K562 treated with DMSO at 1 percent for 4 hours (cell line): ENCODE measurements around the gene XIAP. TPM values are rescaled to one million over a fixed set of nuclear protein-coding genes. Genes with fewer than 3 reads are reported as not detected.

Experiments used
- total RNA-seq: library from RNA; unstranded; fragments of 300-600 nt; gene quantifications from 2 replicates; pipeline ENCODE4 v1.2.3, GENCODE V29; 2022; ENCODE audit not compliant: insufficient read depth

The XIAP gene
- total RNA-seq, result 10.3 and 10.8 TPM in 2 replicates

GRCh38 chrX:123859846-123860838 is at the start of gene XIAP:
XIAP (plus strand) TSS chrX:123860053; CDS start chrX:123885663, 25,610 bp downstream.

DNA sequence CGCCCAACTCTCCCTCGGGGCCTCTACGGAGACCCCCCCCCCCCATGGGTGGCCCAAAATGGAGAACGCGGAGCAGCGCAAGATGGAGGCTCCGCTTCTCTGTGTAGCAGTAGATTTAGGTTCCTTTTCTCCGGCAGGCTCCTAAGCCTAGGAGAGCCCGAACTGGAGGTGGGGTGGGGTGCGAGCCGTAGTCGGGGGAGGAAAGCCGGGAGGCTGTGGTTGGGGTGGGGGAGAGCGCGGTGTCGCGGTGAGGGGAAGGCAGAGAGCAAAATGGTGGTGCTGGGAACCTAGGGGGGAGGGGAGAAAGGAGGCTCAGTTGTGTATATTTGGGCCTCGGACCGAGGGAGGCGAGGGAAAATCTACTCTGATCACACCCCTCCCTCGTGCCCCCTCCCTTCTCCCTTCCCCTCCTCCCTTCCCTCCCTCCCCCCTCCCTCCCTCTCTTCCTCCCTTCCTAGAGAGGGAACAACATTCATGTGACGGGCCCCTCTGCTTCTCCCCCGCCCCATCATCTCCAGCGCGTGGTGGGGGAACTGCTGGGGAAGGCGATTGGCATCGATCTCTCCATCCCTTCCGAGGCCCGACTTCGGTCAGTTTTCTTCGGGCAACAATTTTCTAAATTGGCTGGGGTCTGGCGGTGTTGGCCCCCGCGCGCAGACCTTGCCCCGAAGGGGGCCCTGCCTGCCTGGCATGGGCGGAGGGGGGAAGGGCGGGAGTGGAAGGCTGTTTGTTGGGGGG is 101.6 kb downstream of the XIAP start, which contains the start of gene STAG2:
STAG2 (plus strand) TSS at position 439 of the 738 bp plus-strand sequence. CDS start 60,922 bp downstream, outside the sequence.

Other genes starting within 250 kb of the XIAP start
- 48.2 and 64.7 TPM in 2 replicates for gene THOC2, start 127.0 kb upstream of the XIAP start, total RNA-seq
- gene STAG2, start 101.7 kb downstream of the XIAP start, total RNA-seq, result 39.9 and 51.2 TPM in 2 replicates